Measurements from ENCODE around the gene ELP1. TPM values are rescaled to one million over a fixed set of nuclear protein-coding genes. Genes with fewer than 3 reads are reported as not detected.

Gene ELP1
- total RNA-seq, 1 experiment from 2014 or later: 38.7 TPM

GRCh38 chr9:108834959-108835665 lies 98.8 kb downstream of the ELP1 start:
- H3K4me1 ChIP-seq (ENCODE audit: insufficient read depth, low read length, poor library complexity, severe bottlenecking): no peaks in the 10 kb centered on the region
- intact Hi-C loops (cut with micrococcal nuclease; ENCODE audit: unreplicated experiment): no loop called here
- no peaks in the 10 kb centered on the region for H3K36me3 ChIP-seq (ENCODE audit: insufficient read depth, low read length, poor library complexity, severe bottlenecking)
- no peaks in the 10 kb centered on the region for H3K9me3 ChIP-seq (ENCODE audit: low read depth, low read length, poor library complexity, severe bottlenecking)
- TF ChIP-seq CTCF (conservative IDR thresholded peaks at IDR 0.05; ENCODE audit: low read depth, low read length): no peak
- no peaks in the 10 kb centered on the region for H3K27me3 ChIP-seq (replicated peaks; ENCODE audit: insufficient read depth, low read depth, low read length, poor library complexity)
- CTCF ChIA-PET: no interaction called here
- BruUV-seq (replicated peaks): no TSS peak
- H3K4me3 ChIP-seq (ENCODE audit: low read depth, low read length, poor library complexity, severe bottlenecking): no peak overlapping the region
- DNase-seq (ENCODE audit: low spot score): no peak
- no peak overlapping the region for H3K27ac ChIP-seq (ENCODE audit: low read depth, low read length, poor library complexity, severe bottlenecking)
- POLR2A ChIA-PET (ENCODE audit: low non-redundant PET): no interaction called here

DNA sequence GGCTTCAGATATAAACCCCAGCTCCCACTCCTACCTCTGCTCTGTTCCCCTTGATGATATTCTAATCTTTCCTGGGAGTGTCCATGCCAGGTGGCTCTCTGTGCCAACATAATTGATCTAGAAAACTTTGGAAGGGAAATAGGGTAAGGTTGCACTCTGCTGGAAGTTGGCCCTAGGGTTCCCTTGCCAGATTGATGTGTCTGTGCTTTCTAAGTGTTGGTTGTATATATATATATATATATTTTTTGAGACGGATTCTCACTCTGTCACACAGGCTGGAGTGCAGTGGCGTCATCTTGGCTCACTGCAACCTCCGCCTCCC lies 101.8 kb downstream of the ELP1 start:
- ChIA-PET CTCF (no interaction called here), POLR2A (ENCODE audit: low non-redundant PET) (no interaction called here)
- intact Hi-C loops (cut with micrococcal nuclease; ENCODE audit: unreplicated experiment): no loop called here
- H3K9me3 ChIP-seq (ENCODE audit: low read depth, low read length, poor library complexity, severe bottlenecking): no peaks in the 10 kb centered on the region
- TF ChIP-seq EZH2 (IDR thresholded peaks at IDR 0.05; ENCODE audit: borderline replicate concordance, low read depth, low read length, poor library complexity, severe bottlenecking): no peak
- no peak for TF ChIP-seq CTCF (conservative IDR thresholded peaks at IDR 0.05; ENCODE audit: low read depth, low read length)
- BruUV-seq (replicated peaks): no TSS peak
- no peak for DNase-seq (ENCODE audit: low spot score)
- H3K27ac ChIP-seq (ENCODE audit: low read depth, low read length, poor library complexity, severe bottlenecking): no peak overlapping the region
- H3K36me3 ChIP-seq (ENCODE audit: insufficient read depth, low read length, poor library complexity, severe bottlenecking): no peaks in the 10 kb centered on the region
- no peaks in the 10 kb centered on the region for H3K27me3 ChIP-seq (replicated peaks; ENCODE audit: insufficient read depth, low read depth, low read length, poor library complexity)
- H3K4me3 ChIP-seq (ENCODE audit: low read depth, low read length, poor library complexity, severe bottlenecking): no peak overlapping the region
- no peaks in the 10 kb centered on the region for H3K4me1 ChIP-seq (ENCODE audit: insufficient read depth, low read length, poor library complexity, severe bottlenecking)

DNA sequence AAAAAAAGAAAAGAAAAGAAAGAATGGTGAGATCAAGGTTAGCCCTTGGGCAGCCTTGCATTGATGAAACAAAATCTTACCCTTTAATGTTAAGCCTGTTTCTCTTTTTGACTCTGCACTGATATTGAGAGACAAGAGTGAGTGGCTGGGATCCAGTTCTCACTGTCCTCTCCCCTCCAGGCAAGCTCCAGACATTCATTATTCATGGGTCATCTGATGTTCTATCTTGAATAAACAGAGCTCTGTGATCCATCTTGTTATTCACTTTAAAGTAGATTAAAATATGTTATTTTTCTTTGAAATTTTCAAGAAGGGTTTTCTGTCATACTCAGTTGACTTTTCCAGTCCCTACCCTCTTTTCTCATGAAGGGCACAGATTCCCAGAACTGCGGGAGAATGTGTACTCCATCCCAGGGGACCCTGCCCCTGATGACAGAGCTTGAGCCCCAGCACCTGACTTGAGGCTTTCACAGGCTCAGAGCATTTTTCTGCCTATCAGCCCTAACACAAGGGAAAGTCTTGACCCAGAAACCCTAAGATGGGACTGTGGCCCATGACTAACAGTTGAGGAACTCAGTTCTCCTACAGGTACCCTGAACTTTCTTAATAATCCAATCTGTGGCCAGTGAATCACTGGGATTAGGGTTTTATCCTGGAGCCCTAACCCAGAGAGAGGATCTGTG lies 102.3 kb downstream of the ELP1 start:
- intact Hi-C loops (cut with micrococcal nuclease; ENCODE audit: unreplicated experiment): no loop called here
- CTCF ChIA-PET: no interaction called here
- no peaks in the 10 kb centered on the region for H3K36me3 ChIP-seq (ENCODE audit: insufficient read depth, low read length, poor library complexity, severe bottlenecking)

More for the DNA sequence above, 102.3 kb downstream of the ELP1 start:
- no peak for DNase-seq (ENCODE audit: low spot score)
- Histone ChIP-seq H3K4me1 (ENCODE audit: insufficient read depth, low read length, poor library complexity, severe bottlenecking) (no peaks in the 10 kb centered on the region), H3K4me3 (ENCODE audit: low read depth, low read length, poor library complexity, severe bottlenecking) (no peak overlapping the region), H3K9me3 (ENCODE audit: low read depth, low read length, poor library complexity, severe bottlenecking) (no peaks in the 10 kb centered on the region), H3K27ac (ENCODE audit: low read depth, low read length, poor library complexity, severe bottlenecking) (no peak overlapping the region), H3K27me3 (replicated peaks; ENCODE audit: insufficient read depth, low read depth, low read length, poor library complexity) (no peaks in the 10 kb centered on the region)
- POLR2A ChIA-PET (ENCODE audit: low non-redundant PET): no interaction called here
- no peak for TF ChIP-seq EZH2 (IDR thresholded peaks at IDR 0.05; ENCODE audit: borderline replicate concordance, low read depth, low read length, poor library complexity, severe bottlenecking)
- no peak for TF ChIP-seq CTCF (conservative IDR thresholded peaks at IDR 0.05; ENCODE audit: low read depth, low read length)
- no TSS peak for BruUV-seq (replicated peaks)
